SH-SY5Y (cell line): ENCODE data around the gene TARS2.

ENCODE experiments used
- GATA2 ChIP-seq: IDR thresholded peaks from 2 replicates; pipeline ENCODE4 v1.6.1; 2011; ENCODE audit warnings: mild to moderate bottlenecking, low read depth, low read length
- GATA3 ChIP-seq: IDR thresholded peaks from 2 replicates; pipeline ENCODE4 v1.6.1; 2011; ENCODE audit warnings: low read depth, mild to moderate bottlenecking, low read length, moderate library complexity

GRCh38 chr1:150546294-150546937, 59.2 kb downstream of the TARS2 start:
- no peak for TF ChIP-seq GATA2
- no peak for TF ChIP-seq GATA3
